ENCODE measurements around the gene STK32B. TPM values are rescaled to one million over a fixed set of nuclear protein-coding genes. Genes with fewer than 3 reads are reported as not detected.
"Not testable (repeated sequence)": the region's sequence is repeated elsewhere in the genome, so short reads cannot be mapped to it uniquely, and the experiment has no call there.

STK32B gene
- total RNA-seq, 1 donor from 2014 or later, result 0.56 TPM

- no peaks in the 10 kb centered on the region for H3K4me1 Mint-ChIP-seq (ENCODE audit: unreplicated experiment)
- H3K4me3 Mint-ChIP-seq (ENCODE audit: unreplicated experiment), result no peak overlapping the region
- TF ChIP-seq CTCF (IDR thresholded peaks at IDR 0.05; ENCODE audit: unreplicated experiment), result no peak
- H3K27ac Mint-ChIP-seq (ENCODE audit: unreplicated experiment), result no peak overlapping the region
- no peak for DNase-seq (ENCODE audit: low spot score)
- no peaks in the 10 kb centered on the region for H3K36me3 Mint-ChIP-seq (ENCODE audit: low read depth, unreplicated experiment)
- H3K27me3 Mint-ChIP-seq (ENCODE audit: unreplicated experiment), result no peaks in the 10 kb centered on the region
- no peaks in the 10 kb centered on the region for H3K9me3 Mint-ChIP-seq (ENCODE audit: unreplicated experiment)
Observed at GRCh38 chr4:5224340-5224739, 173.1 kb downstream of the STK32B start.

DNA sequence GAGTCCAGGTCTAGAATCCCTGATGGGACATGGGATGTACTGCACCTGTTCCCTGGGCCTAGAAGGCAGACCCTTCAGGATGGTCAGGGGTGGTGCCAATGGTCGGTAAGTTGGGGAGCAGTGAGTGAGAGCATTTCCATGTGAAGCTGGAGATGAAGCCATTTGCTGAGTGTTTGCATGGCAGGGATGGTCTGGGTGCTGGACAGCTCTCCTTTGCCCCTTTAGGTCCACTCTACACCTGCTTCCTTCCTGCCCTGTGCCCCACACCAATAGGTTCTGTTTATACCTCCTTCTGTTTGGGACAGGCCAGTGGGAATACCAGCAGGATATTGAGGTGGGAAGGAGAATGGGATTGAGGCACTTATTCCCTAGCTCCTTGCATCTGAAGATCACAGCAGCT lies 181.3 kb downstream of the STK32B start:
- no peak for DNase-seq (ENCODE audit: low spot score)
- Mint-ChIP-seq H3K4me1 (ENCODE audit: unreplicated experiment) (no peaks in the 10 kb centered on the region), H3K9me3 (ENCODE audit: unreplicated experiment) (no peaks in the 10 kb centered on the region), H3K36me3 (ENCODE audit: low read depth, unreplicated experiment) (no peaks in the 10 kb centered on the region), H3K4me3 (ENCODE audit: unreplicated experiment) (no peak overlapping the region), H3K27me3 (ENCODE audit: unreplicated experiment) (peaks cover 2% of the 10 kb centered on the region), H3K27ac (ENCODE audit: unreplicated experiment) (no peak overlapping the region)
- TF ChIP-seq CTCF (IDR thresholded peaks at IDR 0.05; ENCODE audit: unreplicated experiment), result no peak

- no peak for DNase-seq (ENCODE audit: low spot score)
- no peak overlapping the region for H3K4me3 Mint-ChIP-seq (ENCODE audit: unreplicated experiment)
- no peaks in the 10 kb centered on the region for H3K4me1 Mint-ChIP-seq (ENCODE audit: unreplicated experiment)
- no peaks in the 10 kb centered on the region for H3K9me3 Mint-ChIP-seq (ENCODE audit: unreplicated experiment)
- H3K27ac Mint-ChIP-seq (ENCODE audit: unreplicated experiment), result no peak overlapping the region
- TF ChIP-seq CTCF (IDR thresholded peaks at IDR 0.05; ENCODE audit: unreplicated experiment), result no peak
- H3K36me3 Mint-ChIP-seq (ENCODE audit: low read depth, unreplicated experiment), result no peaks in the 10 kb centered on the region
- peaks cover 2% of the 10 kb centered on the region for H3K27me3 Mint-ChIP-seq (ENCODE audit: unreplicated experiment)
Observed at GRCh38 chr4:5237086-5237660, 185.9 kb downstream of the STK32B start.

GRCh38 chr4:5238173-5238572 lies 186.9 kb downstream of the STK32B start:
- DNase-seq (ENCODE audit: low spot score), result no peak
- no peaks in the 10 kb centered on the region for H3K36me3 Mint-ChIP-seq (ENCODE audit: low read depth, unreplicated experiment)
- TF ChIP-seq CTCF (IDR thresholded peaks at IDR 0.05; ENCODE audit: unreplicated experiment), result no peak
- H3K4me3 Mint-ChIP-seq (ENCODE audit: unreplicated experiment), result no peak overlapping the region
- no peak overlapping the region for H3K27ac Mint-ChIP-seq (ENCODE audit: unreplicated experiment)
- no peaks in the 10 kb centered on the region for H3K9me3 Mint-ChIP-seq (ENCODE audit: unreplicated experiment)
- H3K4me1 Mint-ChIP-seq (ENCODE audit: unreplicated experiment), result no peaks in the 10 kb centered on the region
- H3K27me3 Mint-ChIP-seq (ENCODE audit: unreplicated experiment), result peaks cover 2% of the 10 kb centered on the region

DNA sequence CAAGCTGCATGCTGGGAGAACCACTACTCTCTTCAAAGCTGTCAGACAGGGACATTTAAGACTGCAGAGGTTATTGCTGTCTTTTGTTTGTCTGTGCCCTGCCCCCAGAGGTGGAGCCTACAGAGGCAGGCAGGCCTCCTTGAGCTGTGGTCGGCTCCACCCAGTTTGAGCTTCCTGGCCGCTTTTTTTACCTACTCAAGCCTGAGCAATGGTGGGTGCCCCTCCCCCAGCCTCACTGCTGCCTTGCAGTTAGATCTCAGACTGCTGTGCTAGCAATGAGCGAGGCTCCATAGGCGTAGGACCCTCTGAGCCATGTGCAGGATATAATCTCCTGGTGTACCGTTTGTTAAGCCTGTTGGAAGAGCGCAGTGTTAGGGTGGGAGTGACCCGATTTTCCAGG lies 195.8 kb downstream of the STK32B start:
- H3K9me3 Mint-ChIP-seq (ENCODE audit: unreplicated experiment); H3K36me3 Mint-ChIP-seq (ENCODE audit: low read depth, unreplicated experiment); H3K27me3 Mint-ChIP-seq (ENCODE audit: unreplicated experiment); H3K27ac Mint-ChIP-seq (ENCODE audit: unreplicated experiment); H3K4me1 Mint-ChIP-seq (ENCODE audit: unreplicated experiment); H3K4me3 Mint-ChIP-seq (ENCODE audit: unreplicated experiment); DNase-seq (ENCODE audit: low spot score): not testable (repeated sequence)
